Astrocyte (in vitro differentiated cells and primary cell): ENCODE results near the gene ADGRA1. TPM values are rescaled to one million over a fixed set of nuclear protein-coding genes. Genes with fewer than 3 reads are reported as not detected.
A peak's percentile ranks its signal among the peaks of the same experiment; 100 is the strongest.

ENCODE experiments used
- DNase-seq: peaks from one replicate; pipeline ENCODE4 v3.0.0-alpha.2; 2010; ENCODE audit warnings: low read depth
- FAIRE-seq: peaks from 2 replicates; lab custom pipeline; 2011; peaks lifted over from hg19 to GRCh38; lab: Jason Lieb, UNC
- H2AFZ ChIP-seq: 2 replicates; pipeline ENCODE4 v1.6.0; 2012; ENCODE audit warnings: low read depth, low read length, inconsistent platforms
- H3K27ac ChIP-seq: 2 replicates; pipeline ENCODE4 v1.5.1; 2011; ENCODE audit warnings: low read depth, low read length, inconsistent platforms
- H3K27me3 ChIP-seq: 2 replicates; pipeline ENCODE4 v1.6.0; 2011; ENCODE audit warnings: low read length, inconsistent platforms; ENCODE audit not compliant: insufficient read depth
- H3K36me3 ChIP-seq: 2 replicates; pipeline ENCODE4 v1.5.1; 2011; ENCODE audit warnings: low read length, inconsistent platforms; ENCODE audit not compliant: insufficient read depth
- H3K4me1 ChIP-seq: 2 replicates; pipeline ENCODE4 v1.5.1; 2011; ENCODE audit warnings: low read length, inconsistent platforms; ENCODE audit not compliant: insufficient read depth
- H3K4me2 ChIP-seq: 2 replicates; pipeline ENCODE4 v1.6.0; 2012; ENCODE audit warnings: low read length, inconsistent platforms
- H3K4me3 ChIP-seq: 2 replicates; pipeline ENCODE4 v1.5.1; 2011; ENCODE audit warnings: low read depth, mild to moderate bottlenecking, low read length, inconsistent platforms; ENCODE audit not compliant: insufficient read depth
- H3K79me2 ChIP-seq: 2 replicates; pipeline ENCODE4 v1.6.0; 2012; ENCODE audit warnings: mild to moderate bottlenecking, low read length, inconsistent platforms; ENCODE audit not compliant: insufficient read depth
- H3K9ac ChIP-seq: 2 replicates; pipeline ENCODE4 v1.6.0; 2012; ENCODE audit warnings: mild to moderate bottlenecking, low read length, inconsistent platforms
- H3K9me3 ChIP-seq: 2 replicates; pipeline ENCODE4 v1.5.1; 2012; ENCODE audit warnings: low read depth, mild to moderate bottlenecking, low read length, inconsistent platforms; ENCODE audit not compliant: insufficient read depth
- H4K20me1 ChIP-seq: 2 replicates; pipeline ENCODE4 v1.6.0; 2012; ENCODE audit warnings: low read length, inconsistent platforms; ENCODE audit not compliant: insufficient read depth
- H3K27ac Mint-ChIP-seq: one replicate; pipeline ENCODE4 v1.8.0; 2021; ENCODE audit warnings: mild to moderate bottlenecking, mixed read lengths; ENCODE audit not compliant: unreplicated experiment
- H3K27me3 Mint-ChIP-seq: one replicate; pipeline ENCODE4 v1.8.0; 2021; ENCODE audit warnings: low read depth, mixed read lengths; ENCODE audit not compliant: unreplicated experiment
- H3K36me3 Mint-ChIP-seq: one replicate; pipeline ENCODE4 v1.8.0; 2021; ENCODE audit warnings: low read depth, mixed read lengths; ENCODE audit not compliant: unreplicated experiment
- H3K4me1 Mint-ChIP-seq: one replicate; pipeline ENCODE4 v1.8.0; 2021; ENCODE audit warnings: low read depth, mixed read lengths; ENCODE audit not compliant: unreplicated experiment
- H3K4me3 Mint-ChIP-seq: one replicate; pipeline ENCODE4 v1.8.0; 2021; ENCODE audit warnings: mild to moderate bottlenecking, moderate library complexity, mixed read lengths; ENCODE audit not compliant: unreplicated experiment
- H3K9me3 Mint-ChIP-seq: one replicate; pipeline ENCODE4 v1.8.0; 2021; ENCODE audit warnings: mild to moderate bottlenecking, mixed read lengths; ENCODE audit not compliant: unreplicated experiment
- EZH2 ChIP-seq: IDR thresholded peaks from 2 replicates; pipeline ENCODE4 v1.6.1; 2012; ENCODE audit warnings: mild to moderate bottlenecking, low read length, inconsistent platforms; ENCODE audit not compliant: insufficient read depth
- total RNA-seq: library from RNA; stranded (reverse); gene quantifications from 2 replicates; pipeline ENCODE4 v1.2.1, GENCODE V29; 2021
- TF ChIP-seq, protein P1 (sequence below): IDR thresholded peaks from 2 replicates; pipeline ENCODE4 v1.5.1; 2011; ENCODE audit warnings: low read depth, mild to moderate bottlenecking, inconsistent platforms, low read length, moderate library complexity; ENCODE audit not compliant: insufficient read depth

The ADGRA1 gene
- total RNA-seq, 1 donor from 2014 or later, result not detected

DNA sequence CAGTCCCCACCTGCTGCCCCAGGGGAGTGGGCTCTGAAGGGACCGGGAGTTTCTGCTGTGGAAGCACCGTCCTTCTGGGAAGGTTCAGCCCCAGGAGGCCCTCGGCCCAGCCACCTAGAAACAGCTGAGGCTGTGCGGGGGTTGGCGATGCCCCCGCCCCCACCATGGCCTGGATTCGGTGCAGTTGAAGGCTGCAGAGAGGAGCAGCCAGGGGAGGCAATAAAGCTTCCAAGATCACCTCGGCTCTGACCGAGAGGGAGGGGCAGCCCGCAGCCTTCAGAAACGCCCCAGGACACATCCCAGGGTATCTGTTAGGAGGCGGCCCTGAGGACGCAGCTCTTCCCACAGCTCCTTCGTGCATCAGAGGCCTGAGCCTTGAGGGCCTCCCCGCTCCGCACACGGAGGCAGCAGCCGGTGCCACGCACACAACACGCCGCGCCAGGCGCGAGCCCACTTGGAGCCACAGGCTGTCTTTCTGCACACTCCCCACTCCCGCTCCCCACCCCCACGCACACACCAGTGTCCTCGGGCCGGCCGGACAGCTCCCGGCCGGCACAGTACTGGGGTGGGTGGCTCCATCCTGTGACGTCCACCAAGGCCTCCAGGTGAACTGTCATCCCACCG, 73.9 kb downstream of the ADGRA1 start:
- Mint-ChIP-seq H3K4me1 (peaks cover 3% of the 10 kb centered on the region), H3K9me3 (no peaks in the 10 kb centered on the region), H3K27me3 (peaks cover 19% of the 10 kb centered on the region), H3K27ac (no peak overlapping the region), H3K36me3 (no peaks in the 10 kb centered on the region), H3K4me3 (no peak overlapping the region)
- Histone ChIP-seq H4K20me1 (no peaks in the 10 kb centered on the region), H3K27me3 (peaks cover 15% of the 10 kb centered on the region), H3K4me1 (no peaks in the 10 kb centered on the region), H3K79me2 (no peaks in the 10 kb centered on the region), H3K36me3 (no peaks in the 10 kb centered on the region), H3K27ac (no peak overlapping the region), H3K4me2 (no peak overlapping the region), H3K4me3 (no peak overlapping the region), H3K9me3 (no peaks in the 10 kb centered on the region), H2AFZ (no peak overlapping the region), H3K9ac (no peak overlapping the region)
- FAIRE-seq, result no peak
- TF ChIP-seq, protein P1, sequence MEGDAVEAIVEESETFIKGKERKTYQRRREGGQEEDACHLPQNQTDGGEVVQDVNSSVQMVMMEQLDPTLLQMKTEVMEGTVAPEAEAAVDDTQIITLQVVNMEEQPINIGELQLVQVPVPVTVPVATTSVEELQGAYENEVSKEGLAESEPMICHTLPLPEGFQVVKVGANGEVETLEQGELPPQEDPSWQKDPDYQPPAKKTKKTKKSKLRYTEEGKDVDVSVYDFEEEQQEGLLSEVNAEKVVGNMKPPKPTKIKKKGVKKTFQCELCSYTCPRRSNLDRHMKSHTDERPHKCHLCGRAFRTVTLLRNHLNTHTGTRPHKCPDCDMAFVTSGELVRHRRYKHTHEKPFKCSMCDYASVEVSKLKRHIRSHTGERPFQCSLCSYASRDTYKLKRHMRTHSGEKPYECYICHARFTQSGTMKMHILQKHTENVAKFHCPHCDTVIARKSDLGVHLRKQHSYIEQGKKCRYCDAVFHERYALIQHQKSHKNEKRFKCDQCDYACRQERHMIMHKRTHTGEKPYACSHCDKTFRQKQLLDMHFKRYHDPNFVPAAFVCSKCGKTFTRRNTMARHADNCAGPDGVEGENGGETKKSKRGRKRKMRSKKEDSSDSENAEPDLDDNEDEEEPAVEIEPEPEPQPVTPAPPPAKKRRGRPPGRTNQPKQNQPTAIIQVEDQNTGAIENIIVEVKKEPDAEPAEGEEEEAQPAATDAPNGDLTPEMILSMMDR, result no peak
- no peak for TF ChIP-seq EZH2
- no peak for DNase-seq

DNA sequence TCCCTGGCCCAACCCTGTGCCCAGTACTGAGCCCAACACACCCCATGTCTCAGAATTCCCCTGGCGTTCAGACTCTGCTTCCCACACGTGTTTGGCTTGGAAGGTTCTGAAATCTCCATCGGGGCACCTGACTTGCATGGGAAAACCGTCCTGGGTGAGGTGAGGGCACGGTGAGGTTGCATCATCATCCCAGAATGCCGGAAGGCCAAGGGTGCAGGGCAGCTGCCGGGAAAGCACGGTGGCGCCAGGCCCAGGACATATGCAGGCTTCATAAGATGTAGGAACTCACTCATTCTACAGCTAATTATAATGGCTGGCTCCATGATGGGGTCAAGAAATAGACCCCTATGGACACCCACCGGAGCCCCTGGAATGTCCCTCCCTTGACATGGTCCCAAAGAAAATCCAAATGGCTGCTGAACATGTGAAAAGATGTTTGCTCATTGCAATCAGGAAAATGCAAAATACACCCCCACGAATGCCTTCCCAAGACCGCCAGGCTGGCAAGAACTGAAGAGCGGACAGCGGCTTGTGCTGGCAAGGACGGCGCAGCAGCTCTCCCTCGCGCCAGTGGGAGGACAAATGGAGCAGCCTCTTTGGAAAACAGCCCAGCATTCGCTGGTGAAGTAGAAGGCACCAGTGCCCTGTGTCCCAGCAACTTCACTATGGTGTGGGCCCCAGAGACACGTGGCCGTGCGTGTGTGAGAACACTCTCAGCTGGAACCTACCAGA, 74.6 kb downstream of the ADGRA1 start:
- no peak overlapping the region for H2AFZ ChIP-seq
- H4K20me1 ChIP-seq, result no peaks in the 10 kb centered on the region
- H3K9ac ChIP-seq, result no peak overlapping the region
- peak overlapping the region; percentile 40 for H3K4me3 Mint-ChIP-seq
- no peaks in the 10 kb centered on the region for H3K79me2 ChIP-seq
- H3K36me3 Mint-ChIP-seq, result no peaks in the 10 kb centered on the region
- H3K27ac ChIP-seq, result no peak overlapping the region
- H3K4me3 ChIP-seq, result no peak overlapping the region
- DNase-seq, result no peak
- no peaks in the 10 kb centered on the region for H3K9me3 Mint-ChIP-seq
- H3K9me3 ChIP-seq, result no peaks in the 10 kb centered on the region
- no peak overlapping the region for H3K4me2 ChIP-seq
- no peaks in the 10 kb centered on the region for H3K4me1 ChIP-seq
- FAIRE-seq, result no peak
- no peaks in the 10 kb centered on the region for H3K36me3 ChIP-seq
- H3K27ac Mint-ChIP-seq, result no peak overlapping the region
- TF ChIP-seq EZH2, result no peak
- TF ChIP-seq, protein P1, result no peak
- H3K27me3 Mint-ChIP-seq, result peaks cover 19% of the 10 kb centered on the region
- H3K4me1 Mint-ChIP-seq, result peaks cover 2% of the 10 kb centered on the region
- peaks cover 15% of the 10 kb centered on the region for H3K27me3 ChIP-seq
